Psoas muscle (tissue), 8 donors: ENCODE data around the gene FGFRL1. TPM values are rescaled to one million over a fixed set of nuclear protein-coding genes. Genes with fewer than 3 reads are reported as not detected.

Experiments used
- ATAC-seq, 4 donors: fragments of 200-7000 bp; cut with Tn5 transposase; one replicate each; pipeline ENCODE4 v1.9.1; 2020; ENCODE audit warnings: moderate library complexity in 3 of 4, mild to moderate bottlenecking in 2 of 4
- DNase-seq, 2 donors: peaks; one replicate each; pipeline ENCODE4 v3.0.0-alpha.2; 2020
- H3K27ac ChIP-seq: fragments of 200-600 bp; one replicate; pipeline ENCODE4 v1.8.0; 2022
- H3K27me3 ChIP-seq, 3 donors: fragments of 200-600 bp in 1 of 3; one replicate each; pipeline versions ENCODE4 v1.6.1 to v1.8.0; 2013 to 2022; ENCODE audit warnings: low read length in 2 of 3, mild to moderate bottlenecking in 2 of 3, moderate library complexity in 1 of 3; ENCODE audit not compliant: insufficient read depth in 3 of 3
- H3K36me3 ChIP-seq, 2 donors: fragments of 200-600 bp in 1 of 2; one replicate each; pipeline versions ENCODE4 v1.6.1 to v1.8.0; 2013 to 2022; ENCODE audit warnings: low read depth in 1 of 2, mild to moderate bottlenecking in 1 of 2, moderate library complexity in 1 of 2; ENCODE audit not compliant: insufficient read depth in 1 of 2
- H3K4me1 ChIP-seq: fragments of 200-600 bp; one replicate; pipeline ENCODE4 v1.8.0; 2022
- H3K4me3 ChIP-seq: fragments of 200-600 bp; one replicate; pipeline ENCODE4 v1.8.0; 2022; ENCODE audit warnings: mild to moderate bottlenecking
- H3K9me3 ChIP-seq: fragments of 200-600 bp; one replicate; pipeline ENCODE4 v1.8.0; 2022
- whole genome bisulfite sequencing, 3 donors: extraction: QIAGEN DNeasy Blood & Tissue Kit; methylation state at CpG; one replicate each; pipeline versions ENCODE4 v1.1.6 to v1.1.7; 2013; 5-methylcytosine and 5-hydroxymethylcytosine counted together
- intact Hi-C, 2 donors: fragments of 100-400 bp; cut with DNase I; formaldehyde crosslinking; loops; one replicate each; pipeline versions ENCODE4 v1.11.0 to v1.14.2; 2022
- polyA plus RNA-seq, 3 donors: library from polyadenylated mRNA; stranded (reverse); fragments of 200-250 nt; gene quantifications; one replicate each; pipeline ENCODE4 v1.2.3, GENCODE V29; 2013
- total RNA-seq, 4 donors: library from RNA; stranded (reverse); fragmentation: NEBNext Ultra II Directional in 2 of 4; extraction: Animal tissue kit (Norgen Biotek cat#: 25700) in 2 of 4; gene quantifications; one replicate each; pipeline versions ENCODE4 v1.2.1 to v1.2.4, GENCODE V29; 2021 to 2023
- TF ChIP-seq, protein P1 (sequence below): fragments of 200-600 bp; IDR thresholded peaks from one replicate; pipeline ENCODE4 v1.8.0; 2022; ENCODE audit warnings: antibody characterized with exemption
- donor health status: healthy with polysubstance abuse.
- donor health status: DM: no; HTN: no; CAD: no; lungs with moderate emphysema.
- donor health status: Bipolar disorder and iron deficiency.
- donor health status: healthy.
- donor health status: DM: yes; HTN: yes; CAD: no.
- donor health status: DM: no; HTN: no; CAD: no.
- donor health status: DM: no; HTN: no; CAD: no.
- donor health status: DM: yes; HTN: yes; CAD: no.

FGFRL1 gene
- total and polyA plus RNA-seq, 7 donors = 9.8 to 41.2 (median 15.5) TPM

GRCh38 chr4:1015179-1015578, 3.8 kb downstream of the FGFRL1 start:
- 84 to 92% (median 87%) methylated on average over 7 to 8 of the region's 8 CpGs for WGBS, 3 donors
- Histone ChIP-seq H3K27me3 (no peaks in the 10 kb centered on the region), H3K27ac (no peak overlapping the region), H3K4me3 (no peak overlapping the region), H3K4me1 (peaks cover 9% of the 10 kb centered on the region), H3K36me3 (no peaks in the 10 kb centered on the region), H3K9me3 (no peaks in the 10 kb centered on the region)
- intact Hi-C loops = no loop called here
- DNase-seq = no peak
- no peak for ATAC-seq
- TF ChIP-seq, protein P1, sequence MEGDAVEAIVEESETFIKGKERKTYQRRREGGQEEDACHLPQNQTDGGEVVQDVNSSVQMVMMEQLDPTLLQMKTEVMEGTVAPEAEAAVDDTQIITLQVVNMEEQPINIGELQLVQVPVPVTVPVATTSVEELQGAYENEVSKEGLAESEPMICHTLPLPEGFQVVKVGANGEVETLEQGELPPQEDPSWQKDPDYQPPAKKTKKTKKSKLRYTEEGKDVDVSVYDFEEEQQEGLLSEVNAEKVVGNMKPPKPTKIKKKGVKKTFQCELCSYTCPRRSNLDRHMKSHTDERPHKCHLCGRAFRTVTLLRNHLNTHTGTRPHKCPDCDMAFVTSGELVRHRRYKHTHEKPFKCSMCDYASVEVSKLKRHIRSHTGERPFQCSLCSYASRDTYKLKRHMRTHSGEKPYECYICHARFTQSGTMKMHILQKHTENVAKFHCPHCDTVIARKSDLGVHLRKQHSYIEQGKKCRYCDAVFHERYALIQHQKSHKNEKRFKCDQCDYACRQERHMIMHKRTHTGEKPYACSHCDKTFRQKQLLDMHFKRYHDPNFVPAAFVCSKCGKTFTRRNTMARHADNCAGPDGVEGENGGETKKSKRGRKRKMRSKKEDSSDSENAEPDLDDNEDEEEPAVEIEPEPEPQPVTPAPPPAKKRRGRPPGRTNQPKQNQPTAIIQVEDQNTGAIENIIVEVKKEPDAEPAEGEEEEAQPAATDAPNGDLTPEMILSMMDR = no peak

- Histone ChIP-seq H3K4me1 (peaks cover 3% of the 10 kb centered on the region), H3K27me3 (no peaks in the 10 kb centered on the region), H3K36me3 (no peaks in the 10 kb centered on the region), H3K27ac (no peak overlapping the region), H3K4me3 (no peak overlapping the region), H3K9me3 (no peaks in the 10 kb centered on the region)
- intact Hi-C loops = no loop called here
- DNase-seq = no peak
- ATAC-seq = no peak
- TF ChIP-seq, protein P1 = no peak
- WGBS, 3 donors = 88 to 95% (median 93%) methylated on average over 6 to 10 of the region's 10 CpGs
Measured at GRCh38 chr4:1015746-1016145, 4.3 kb downstream of the FGFRL1 start.

- intact Hi-C loops = no loop called here
- no peak overlapping the region for H3K27ac ChIP-seq
- no peaks in the 10 kb centered on the region for H3K36me3 ChIP-seq
- TF ChIP-seq, protein P1 = no peak
- ATAC-seq (no peak), DNase-seq (no peak)
- no peak overlapping the region for H3K4me3 ChIP-seq
- no peaks in the 10 kb centered on the region for H3K9me3 ChIP-seq
- no peaks in the 10 kb centered on the region for H3K4me1 ChIP-seq
- no peaks in the 10 kb centered on the region for H3K27me3 ChIP-seq
- WGBS, 3 donors = 77 to 90% (median 85%) methylated on average over 14 to 16 of the region's 16 CpGs
Measured at GRCh38 chr4:1017211-1017610, 5.8 kb downstream of the FGFRL1 start.

GRCh38 chr4:1017706-1018105, 6.3 kb downstream of the FGFRL1 start:
- TF ChIP-seq, protein P1 = no peak
- ATAC-seq (no peak), DNase-seq (no peak)
- Histone ChIP-seq H3K36me3 (no peaks in the 10 kb centered on the region), H3K4me1 (no peaks in the 10 kb centered on the region), H3K9me3 (no peaks in the 10 kb centered on the region), H3K27ac (no peak overlapping the region), H3K4me3 (no peak overlapping the region), H3K27me3 (no peaks in the 10 kb centered on the region)
- WGBS, 3 donors = 81 to 85% (median 84%) methylated on average over 15 of the region's 15 CpGs
- intact Hi-C loops = no loop called here
